ENCODE data around the gene ATRAID.

- TF ChIP-seq POLR2A (IDR thresholded peaks at IDR 0.05) = no peak
- TF ChIP-seq CTCF (IDR thresholded peaks at IDR 0.05) = no peak
Measured at GRCh38 chr2:27249159-27249890, 37.5 kb downstream of the ATRAID start.
